GM12864 (cell line): ENCODE results near the gene ERF.

Source experiments
- DNase-seq: peaks from one replicate; pipeline ENCODE4 v3.0.0-alpha.2; 2011; ENCODE audit warnings: low read depth
- H3K4me3 ChIP-seq: 2 replicates; pipeline ENCODE4 v1.5.1; 2011; ENCODE audit warnings: mild to moderate bottlenecking, low read depth, low read length, control low read depth
- TF ChIP-seq, protein P1 (sequence below): IDR thresholded peaks from 2 replicates; pipeline ENCODE4 v1.5.1; 2011; ENCODE audit warnings: low read depth, mild to moderate bottlenecking, moderate library complexity, low read length, control low read depth, inconsistent platforms; ENCODE audit errors: missing control alignments

The ERF gene

DNA sequence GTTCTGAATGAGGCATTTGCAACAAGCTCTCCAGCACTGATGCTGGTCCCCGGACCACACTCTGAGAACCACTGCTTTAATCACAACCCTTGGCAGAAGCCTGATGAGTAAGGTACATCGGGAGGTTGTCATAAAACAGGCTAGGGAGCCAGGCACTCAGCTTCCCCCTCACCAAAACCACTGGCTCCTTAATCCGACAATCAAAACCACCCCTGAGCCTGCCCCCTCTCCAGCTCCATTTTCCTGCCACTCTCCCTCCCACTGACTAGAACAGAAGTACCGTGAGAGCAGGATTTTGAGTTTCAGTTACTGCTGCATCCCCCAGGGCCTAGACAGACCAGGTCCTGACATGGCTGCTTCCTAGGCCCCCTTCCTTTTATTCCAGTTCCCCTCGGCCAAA, 19.7 kb downstream of the ERF start:
- H3K4me3 ChIP-seq: no peak overlapping the region
- no peak for DNase-seq
- TF ChIP-seq, protein P1, sequence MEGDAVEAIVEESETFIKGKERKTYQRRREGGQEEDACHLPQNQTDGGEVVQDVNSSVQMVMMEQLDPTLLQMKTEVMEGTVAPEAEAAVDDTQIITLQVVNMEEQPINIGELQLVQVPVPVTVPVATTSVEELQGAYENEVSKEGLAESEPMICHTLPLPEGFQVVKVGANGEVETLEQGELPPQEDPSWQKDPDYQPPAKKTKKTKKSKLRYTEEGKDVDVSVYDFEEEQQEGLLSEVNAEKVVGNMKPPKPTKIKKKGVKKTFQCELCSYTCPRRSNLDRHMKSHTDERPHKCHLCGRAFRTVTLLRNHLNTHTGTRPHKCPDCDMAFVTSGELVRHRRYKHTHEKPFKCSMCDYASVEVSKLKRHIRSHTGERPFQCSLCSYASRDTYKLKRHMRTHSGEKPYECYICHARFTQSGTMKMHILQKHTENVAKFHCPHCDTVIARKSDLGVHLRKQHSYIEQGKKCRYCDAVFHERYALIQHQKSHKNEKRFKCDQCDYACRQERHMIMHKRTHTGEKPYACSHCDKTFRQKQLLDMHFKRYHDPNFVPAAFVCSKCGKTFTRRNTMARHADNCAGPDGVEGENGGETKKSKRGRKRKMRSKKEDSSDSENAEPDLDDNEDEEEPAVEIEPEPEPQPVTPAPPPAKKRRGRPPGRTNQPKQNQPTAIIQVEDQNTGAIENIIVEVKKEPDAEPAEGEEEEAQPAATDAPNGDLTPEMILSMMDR: no peak

DNA sequence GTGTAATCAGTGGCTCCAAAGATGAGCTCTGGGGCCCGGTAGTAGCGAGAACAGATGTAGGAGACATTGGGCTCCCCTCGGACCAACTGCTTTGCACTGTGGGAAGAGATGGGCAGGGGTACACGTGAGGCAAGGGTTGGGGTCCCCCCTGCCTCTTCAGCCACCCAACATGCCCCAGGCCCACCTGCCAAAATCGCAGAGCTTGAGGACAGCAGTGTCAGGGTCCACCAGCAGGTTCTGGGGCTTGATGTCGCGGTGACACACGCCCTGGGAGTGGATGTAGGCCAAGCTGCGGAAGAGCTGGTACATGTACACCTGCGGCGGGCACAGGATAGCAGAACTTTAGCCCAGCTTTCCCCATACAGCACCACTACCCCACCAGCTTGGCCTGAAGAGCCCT, 20.6 kb downstream of the ERF start:
- no peak for DNase-seq
- TF ChIP-seq, protein P1: no peak
- no peak overlapping the region for H3K4me3 ChIP-seq

DNA sequence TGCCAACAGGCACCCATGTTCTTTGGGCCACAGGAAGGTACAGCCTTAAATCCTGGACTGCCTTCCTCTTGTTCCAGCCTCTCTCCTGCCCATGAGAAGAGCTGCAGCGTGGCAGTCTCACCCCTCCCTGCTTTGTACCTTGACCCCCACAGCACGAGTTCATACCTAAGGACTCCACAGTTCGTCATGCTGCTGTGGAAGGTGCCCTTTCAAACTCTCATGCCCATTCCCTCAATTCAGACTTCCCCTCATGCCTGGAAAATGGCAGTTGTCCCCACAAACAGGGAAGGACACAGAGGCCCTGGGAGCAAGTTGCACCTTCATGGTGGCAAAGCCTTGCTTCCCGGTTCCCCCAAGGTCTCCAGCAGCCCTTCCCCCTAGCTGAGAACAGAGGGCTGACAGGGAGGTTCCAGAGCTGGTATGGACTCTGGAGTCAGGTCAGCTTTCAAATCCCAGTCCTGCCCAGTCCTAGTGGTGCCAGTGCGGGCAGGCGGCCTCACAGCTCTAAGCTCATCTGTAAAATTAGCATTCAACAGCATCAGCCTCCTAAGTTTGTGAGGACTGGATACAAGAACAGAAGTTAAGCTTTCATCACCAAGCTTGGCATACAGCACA, 21.1 kb downstream of the ERF start:
- TF ChIP-seq, protein P1: no peak
- no peak for DNase-seq
- no peak overlapping the region for H3K4me3 ChIP-seq

DNA sequence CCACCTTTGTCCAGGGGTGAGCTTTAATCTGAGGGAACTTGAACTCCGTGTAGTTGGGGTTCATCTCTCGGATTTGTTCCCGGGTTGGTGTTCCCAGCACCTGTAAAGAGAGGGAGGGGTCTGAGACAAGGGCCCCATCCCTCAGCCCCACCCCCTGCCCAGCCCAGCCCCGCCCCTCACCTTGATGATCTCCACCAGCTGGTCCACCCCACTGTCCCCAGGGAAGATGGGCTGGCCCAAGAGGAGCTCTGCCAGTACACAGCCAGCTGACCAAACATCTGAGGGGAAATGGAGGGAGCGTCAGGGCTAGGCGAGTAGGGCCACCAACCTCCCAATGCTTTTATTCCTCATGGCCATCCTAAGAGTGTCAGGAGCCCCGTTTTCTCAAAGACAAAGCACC, 21.8 kb downstream of the ERF start:
- no peak for DNase-seq
- no peak overlapping the region for H3K4me3 ChIP-seq
- TF ChIP-seq, protein P1: no peak

DNA sequence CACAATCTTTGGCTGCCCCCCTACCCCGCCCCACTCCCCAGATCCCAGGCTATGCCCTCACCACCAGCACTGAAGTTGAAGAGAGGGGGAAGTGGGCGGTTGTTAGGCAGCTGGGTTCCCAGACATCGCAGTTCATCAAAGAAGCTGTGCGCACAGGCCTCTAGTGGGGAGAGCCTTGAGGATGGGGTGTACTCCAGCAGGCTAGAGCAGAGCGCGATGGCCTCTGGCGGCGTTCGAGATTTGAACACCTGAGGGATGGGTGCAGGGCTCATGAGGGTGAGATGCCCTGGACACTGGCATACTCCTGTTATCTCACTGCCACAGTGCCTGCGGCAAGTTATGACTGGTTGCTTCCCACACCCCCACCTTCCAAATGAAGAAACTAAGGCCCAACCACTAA, 22.5 kb downstream of the ERF start:
- no peak overlapping the region for H3K4me3 ChIP-seq
- TF ChIP-seq, protein P1: no peak
- no peak for DNase-seq

DNA sequence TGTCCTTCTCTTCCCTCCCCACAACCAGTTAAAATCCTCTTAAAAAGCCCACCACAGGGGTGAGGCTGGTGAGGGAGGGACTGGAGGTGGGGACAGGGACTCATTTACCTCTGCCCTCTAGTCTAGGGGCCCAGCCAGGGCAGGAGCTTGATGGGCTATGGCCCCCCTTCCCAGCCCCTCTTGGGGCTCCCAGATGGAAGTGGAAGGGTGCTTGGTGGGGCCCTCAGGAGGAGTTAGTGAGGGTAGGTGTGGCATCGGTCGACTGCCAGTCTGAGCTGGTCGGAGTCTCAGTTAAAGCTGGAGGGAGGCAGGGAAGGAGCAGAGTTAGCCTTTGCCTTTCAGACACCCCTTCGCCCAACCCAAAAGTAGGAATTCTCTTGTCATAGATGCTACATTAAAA, 24.4 kb downstream of the ERF start:
- no peak overlapping the region for H3K4me3 ChIP-seq
- TF ChIP-seq, protein P1: no peak
- DNase-seq: no peak

DNA sequence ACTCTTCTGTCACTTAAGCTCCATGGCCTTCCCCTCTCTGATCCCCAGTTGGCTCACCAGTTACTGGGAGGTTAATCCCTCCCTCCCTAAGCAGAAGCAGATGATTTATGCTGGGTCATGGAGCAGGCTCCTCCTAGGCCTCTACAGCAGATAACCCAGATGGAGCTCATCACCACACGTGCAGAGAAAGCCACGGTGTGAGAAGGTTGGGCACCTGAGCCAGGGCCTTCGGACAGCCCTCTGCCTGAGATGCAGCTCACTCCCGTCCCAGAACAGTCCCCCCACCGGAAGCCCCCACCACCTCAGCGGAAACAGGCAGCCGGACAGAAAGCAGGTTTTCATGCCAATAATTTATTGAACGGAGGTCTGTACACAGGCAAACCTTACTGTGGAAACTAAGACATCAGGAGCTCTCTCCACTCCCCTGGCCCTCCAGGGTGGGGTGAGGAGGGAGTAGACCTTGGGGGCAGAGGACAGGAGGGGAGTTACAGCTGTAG, 25.0 kb downstream of the ERF start:
- TF ChIP-seq, protein P1: no peak
- H3K4me3 ChIP-seq: no peak overlapping the region

More for the DNA sequence above, 25.0 kb downstream of the ERF start:
- no peak for DNase-seq
